ENCODE measurements around the gene BRF1.

- TF ChIP-seq CTCF (IDR thresholded peaks at IDR 0.05; ENCODE audit: low read depth, low read length, poor library complexity, severe bottlenecking) (no peak), EZH2phosphoT487 (IDR thresholded peaks at IDR 0.05; ENCODE audit: borderline replicate concordance, low read length) (no peak)
Observed at GRCh38 chr14:105312973-105313372, 12.2 kb upstream of the BRF1 start.

Data from DOHH2 (cell line).